ENCODE data around the gene RRAD.
"Not testable (repeated sequence)": the region's sequence is repeated elsewhere in the genome, so short reads cannot be mapped to it uniquely, and the experiment has no call there.

RRAD gene

GRCh38 chr16:66899945-66900710, 25.2 kb downstream of the RRAD start:
- peak; percentile 63 for DNase-seq (ENCODE audit: low spot score)

DNA sequence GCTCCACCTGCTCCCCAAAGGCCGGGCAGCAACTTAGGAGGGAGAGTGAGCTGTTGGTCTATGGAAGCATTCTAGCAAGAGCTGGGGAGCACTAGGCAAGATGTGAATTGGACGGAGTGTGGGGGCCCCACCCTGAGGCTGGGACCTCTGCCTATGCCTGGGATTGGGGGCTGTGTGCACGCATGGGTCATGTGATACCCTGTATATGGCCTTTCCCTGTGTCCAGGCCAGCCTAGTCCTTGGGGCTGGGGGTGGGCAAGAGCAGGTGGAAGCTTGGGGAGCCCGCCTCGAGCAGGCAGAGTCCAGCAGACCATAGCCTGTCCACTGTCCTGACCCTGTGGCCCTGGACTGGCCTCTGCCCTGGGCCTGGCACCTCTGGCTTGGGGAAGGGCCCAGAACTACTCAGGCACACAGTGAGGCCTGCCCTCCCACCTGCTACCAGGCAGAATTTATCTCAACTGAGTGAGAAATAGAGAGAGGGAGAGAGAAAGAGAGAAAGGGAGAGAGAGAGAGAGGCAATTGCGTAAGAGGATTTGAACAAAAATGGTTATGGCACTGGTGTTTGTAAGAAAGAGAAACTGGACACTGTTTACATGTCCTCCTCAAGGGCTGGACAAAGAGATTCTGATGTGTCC, 25.9 kb downstream of the RRAD start:
- DNase-seq (ENCODE audit: low spot score), result no peak

DNA sequence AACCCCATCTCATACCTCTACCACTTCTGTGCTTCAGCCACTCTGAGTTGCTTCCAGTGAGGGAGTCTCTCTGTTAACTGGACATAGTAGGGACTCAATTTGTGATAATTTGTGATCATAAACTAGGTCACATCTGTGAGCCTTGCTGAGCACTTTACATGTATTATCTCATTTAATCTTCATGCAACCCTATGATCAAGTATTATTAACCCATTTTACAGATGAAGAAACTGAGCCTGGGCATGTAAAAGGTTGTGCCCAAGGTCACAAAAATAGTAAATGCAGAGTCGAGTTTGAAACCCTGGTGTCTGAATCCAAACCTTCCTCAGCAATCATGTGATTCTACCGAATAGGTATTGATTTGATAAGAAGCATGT, 26.4 kb downstream of the RRAD start:
- no peak for DNase-seq (ENCODE audit: low spot score)

DNA sequence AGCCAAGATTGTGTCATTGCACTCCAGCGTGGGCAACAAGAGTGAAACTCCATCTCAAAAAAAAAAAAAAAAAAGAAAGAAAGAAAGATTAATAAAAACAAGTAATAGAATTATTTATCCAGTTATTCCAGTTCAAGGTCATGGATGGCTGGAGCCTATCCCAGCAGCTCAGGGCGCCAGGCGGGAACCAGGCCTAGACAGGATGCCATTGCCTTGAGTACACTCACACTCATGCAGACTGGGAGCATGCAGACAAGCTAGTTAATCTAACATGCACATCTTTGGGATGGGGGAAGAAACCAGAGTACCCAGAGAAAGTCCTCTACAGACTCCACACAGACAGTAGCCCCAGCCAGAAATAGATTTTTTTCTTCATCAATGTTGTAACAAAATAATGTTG, 27.1 kb downstream of the RRAD start:
- no peak for DNase-seq (ENCODE audit: low spot score)

GRCh38 chr16:66896682-66897081, 28.7 kb downstream of the RRAD start:
- not testable (repeated sequence) for DNase-seq (ENCODE audit: low spot score)

GRCh38 chr16:66895999-66896398, 29.3 kb downstream of the RRAD start:
- DNase-seq (ENCODE audit: low spot score), result no peak

DNA sequence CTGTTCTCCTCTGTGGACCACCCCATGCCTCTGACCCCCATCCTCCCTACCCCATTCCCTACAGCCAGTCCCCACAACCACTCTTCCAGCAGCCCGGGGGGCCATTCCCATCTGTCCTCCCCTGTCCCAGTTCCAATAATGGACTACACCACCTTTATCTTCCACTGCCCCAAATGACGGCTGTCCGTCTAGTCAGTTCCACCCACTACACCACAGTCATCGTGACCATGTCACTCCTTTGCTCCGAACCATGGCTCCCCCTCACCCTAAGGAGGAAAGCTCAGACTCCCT, 29.7 kb downstream of the RRAD start:
- no peak for DNase-seq (ENCODE audit: low spot score)

DNA sequence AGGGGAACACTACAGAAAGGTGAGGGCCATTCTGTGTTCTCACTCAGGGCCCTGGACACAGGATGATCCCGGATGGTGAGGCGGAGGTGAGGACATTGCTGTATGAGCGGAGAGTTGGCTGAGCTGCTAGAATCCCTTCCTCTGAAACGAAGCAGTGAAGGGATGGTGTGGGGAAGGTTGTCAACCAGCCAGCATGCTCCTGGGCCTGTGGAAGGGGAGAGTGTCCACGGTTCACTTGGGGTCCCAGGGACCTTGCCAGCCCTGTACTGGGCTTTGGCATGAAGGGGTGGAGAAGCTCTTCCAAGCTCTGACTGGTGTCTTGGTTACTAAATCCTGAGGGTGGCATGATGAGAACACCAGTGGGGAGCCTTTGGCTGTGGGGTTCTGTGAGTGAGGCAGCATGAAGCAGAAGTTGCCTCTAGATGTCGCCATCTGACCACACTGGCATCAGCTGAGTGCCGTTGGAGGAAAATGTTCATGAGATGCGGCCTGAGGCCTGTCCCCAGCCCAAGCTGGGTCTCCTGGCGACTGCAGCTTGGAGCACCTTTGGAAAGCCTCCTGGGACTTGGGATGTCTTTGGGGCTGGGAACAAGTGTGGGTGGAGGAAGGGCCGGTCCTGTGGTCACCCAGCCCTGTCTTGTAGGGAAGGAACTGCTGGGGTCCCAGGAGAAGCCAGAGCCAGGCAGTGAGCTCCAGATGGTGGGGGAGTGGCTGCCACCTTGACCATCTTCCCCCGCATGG, 30.2 kb downstream of the RRAD start:
- DNase-seq (ENCODE audit: low spot score), result peak; percentile 78

DNA sequence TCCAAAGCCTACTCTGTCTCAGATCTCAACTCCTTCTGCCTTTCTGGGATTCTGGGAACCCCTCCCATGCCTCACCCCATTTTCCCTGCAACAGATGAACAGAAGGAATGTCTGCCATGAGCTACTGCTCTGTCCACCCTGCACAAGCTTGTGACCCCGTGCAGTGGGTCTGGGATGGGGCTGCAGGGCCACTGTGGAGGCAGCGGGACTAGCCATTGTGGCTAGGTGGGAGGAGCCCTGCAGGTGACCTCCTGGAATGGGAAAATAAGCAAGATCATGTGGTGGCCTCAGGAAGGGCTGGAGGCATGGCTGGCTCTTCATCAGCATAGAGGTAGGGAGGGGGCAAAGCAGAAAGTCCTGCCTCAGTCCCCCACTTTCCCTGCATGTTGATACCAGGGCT, 31.3 kb downstream of the RRAD start:
- no peak for DNase-seq (ENCODE audit: low spot score)

GRCh38 chr16:66891797-66892196, 33.5 kb downstream of the RRAD start:
- DNase-seq (ENCODE audit: low spot score), result no peak

DNA sequence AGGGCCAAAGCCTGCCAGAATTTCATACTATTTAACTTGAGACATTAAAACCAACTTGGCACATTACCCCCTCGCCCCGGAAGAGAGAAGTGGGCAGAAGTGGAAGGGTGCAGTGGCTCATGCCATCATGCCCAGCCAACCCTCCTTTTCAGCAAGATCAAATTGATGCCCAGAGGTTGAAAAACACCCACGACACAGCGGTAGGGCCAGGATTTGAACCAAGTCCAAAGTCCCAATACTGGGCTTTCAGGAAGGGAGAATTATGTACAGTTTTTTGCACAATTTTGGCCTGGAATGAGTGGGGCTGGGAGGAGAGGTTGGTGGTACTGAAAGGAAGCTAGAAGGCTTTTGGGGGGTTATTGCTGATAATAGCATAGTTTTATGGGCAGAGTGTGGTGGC, 34.0 kb downstream of the RRAD start:
- DNase-seq (ENCODE audit: low spot score), result no peak

- no peak for DNase-seq (ENCODE audit: low spot score)
Measured at GRCh38 chr16:66890799-66891198, 34.5 kb downstream of the RRAD start.

DNA sequence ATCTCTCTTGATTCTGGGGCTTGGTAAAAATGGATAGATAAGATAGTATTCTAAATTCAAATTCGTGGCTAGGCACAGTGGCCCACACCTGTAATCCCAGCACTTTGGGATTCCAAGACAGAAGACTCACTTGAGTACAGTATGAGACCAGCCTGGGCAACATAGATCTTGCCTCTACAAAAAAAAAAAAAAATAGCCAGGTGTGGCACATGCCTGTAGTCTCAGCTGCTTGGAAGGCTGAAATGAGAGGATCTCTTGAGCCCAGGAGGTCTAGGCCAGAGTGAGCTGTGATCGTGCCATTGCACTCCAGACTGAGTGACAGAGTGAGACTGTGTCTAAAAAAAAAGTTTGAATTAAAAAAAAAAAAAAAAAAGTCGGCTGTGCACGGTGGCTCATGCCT, 35.7 kb downstream of the RRAD start:
- DNase-seq (ENCODE audit: low spot score), result no peak

- DNase-seq (ENCODE audit: low spot score), result no peak
Measured at GRCh38 chr16:66888647-66889615, 36.4 kb downstream of the RRAD start.

- DNase-seq (ENCODE audit: low spot score), result no peak
Measured at GRCh38 chr16:66886914-66887313, 38.4 kb downstream of the RRAD start.

GRCh38 chr16:66886321-66886720, 39.0 kb downstream of the RRAD start:
- no peak for DNase-seq (ENCODE audit: low spot score)

DNA sequence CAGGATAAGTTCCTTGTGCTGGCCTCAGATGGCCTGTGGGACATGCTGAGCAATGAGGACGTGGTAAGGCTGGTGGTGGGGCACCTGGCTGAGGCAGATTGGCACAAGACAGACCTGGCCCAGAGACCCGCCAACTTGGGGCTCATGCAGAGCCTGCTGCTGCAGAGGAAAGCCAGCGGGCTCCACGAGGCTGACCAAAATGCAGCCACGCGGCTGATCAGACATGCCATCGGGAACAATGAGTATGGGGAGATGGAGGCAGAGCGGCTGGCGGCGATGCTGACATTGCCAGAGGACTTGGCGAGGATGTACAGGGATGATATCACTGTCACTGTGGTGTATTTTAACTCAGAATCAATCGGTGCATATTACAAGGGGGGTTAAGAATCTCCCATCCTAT, 39.8 kb downstream of the RRAD start:
- DNase-seq (ENCODE audit: low spot score), result no peak

GRCh38 chr16:66882702-66883101, 42.6 kb downstream of the RRAD start:
- DNase-seq (ENCODE audit: low spot score), result no peak

DNA sequence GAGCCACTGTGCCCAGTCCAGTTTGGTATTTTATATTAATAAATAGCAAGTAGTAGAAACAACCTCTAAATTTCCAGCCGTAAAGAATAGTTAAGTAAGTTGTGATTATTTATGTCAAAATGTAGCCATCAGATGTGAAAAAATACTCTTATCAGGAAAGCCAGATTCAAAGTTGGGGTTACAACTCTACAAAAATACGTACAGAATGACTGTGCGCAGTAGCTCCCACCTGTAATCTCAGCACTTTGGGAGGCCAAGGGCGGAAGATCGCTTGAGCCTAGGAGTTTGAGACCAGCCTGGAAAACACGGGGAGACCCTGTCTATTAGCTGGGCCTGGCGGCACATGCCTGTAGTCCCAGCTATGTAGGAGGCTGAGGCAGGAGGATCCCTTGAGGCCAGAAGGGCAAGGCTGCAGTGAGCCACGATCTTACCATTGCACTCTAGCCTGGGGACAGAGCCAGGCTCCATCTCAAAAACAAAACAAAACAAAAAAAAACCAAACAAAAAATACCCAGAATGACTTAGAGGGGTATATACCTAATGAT, 43.3 kb downstream of the RRAD start:
- no peak for DNase-seq (ENCODE audit: low spot score)

GRCh38 chr16:66881560-66881959, 43.8 kb downstream of the RRAD start:
- no peak for DNase-seq (ENCODE audit: low spot score)

DNA sequence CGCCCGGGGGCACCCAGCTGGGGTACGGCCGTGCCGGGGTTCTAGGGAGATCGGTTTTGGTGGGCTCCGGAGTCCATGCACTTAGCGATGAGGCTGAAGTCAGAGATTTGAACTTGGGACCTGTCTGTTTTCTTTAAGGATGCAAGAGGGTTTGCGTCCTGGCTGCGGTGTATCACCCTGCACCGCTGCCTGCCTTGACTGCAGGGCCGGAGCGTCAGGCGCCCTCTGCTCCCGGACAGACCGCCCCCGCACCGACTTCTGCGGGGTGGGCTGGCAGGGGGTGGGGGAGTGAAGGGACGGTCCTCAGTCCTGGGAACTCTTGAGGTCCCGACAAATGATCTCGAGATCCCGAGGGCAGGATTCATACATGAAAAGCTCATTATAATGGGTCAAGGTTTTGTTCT, 44.3 kb downstream of the RRAD start:
- no peak for DNase-seq (ENCODE audit: low spot score)

Measured in kidney capillary endothelial cell (primary cell).